Measurements from ENCODE around the gene INSC.
"Not testable (repeated sequence)": the region's sequence is repeated elsewhere in the genome, so short reads cannot be mapped to it uniquely, and the experiment has no call there.

Gene INSC

GRCh38 chr11:15114501-15115475 lies at the start of gene INSC:
TSS of gene INSC (plus strand) at chr11:15114923. CDS start at chr11:15149175, 34,252 bp downstream.
- no peak for DNase-seq (ENCODE audit: low read depth)
- H3K4me3 ChIP-seq (ENCODE audit: low read depth, low read length), result peak within 1 kb of the TSS; percentile 40

GRCh38 chr11:15069751-15070150 lies 45.0 kb upstream of the INSC start:
- DNase-seq (ENCODE audit: low read depth); H3K4me3 ChIP-seq (ENCODE audit: low read depth, low read length): not testable (repeated sequence)

- DNase-seq (ENCODE audit: low read depth), result no peak
- H3K4me3 ChIP-seq (ENCODE audit: low read depth, low read length), result no peak overlapping the region
These were observed 43.0 kb upstream of the INSC start for GRCh38 chr11:15071556-15072255.

GRCh38 chr11:15072551-15073143 lies 42.1 kb upstream of the INSC start:
- no peak for DNase-seq (ENCODE audit: low read depth)
- H3K4me3 ChIP-seq (ENCODE audit: low read depth, low read length), result no peak overlapping the region

GRCh38 chr11:15073361-15074205 lies 41.1 kb upstream of the INSC start, which contains the start of gene CALCB:
TSS of gene CALCB (plus strand) at chr11:15073593. CDS start at chr11:15074719, 1,126 bp downstream.
- peak within 1 kb of the TSS; percentile 40 for H3K4me3 ChIP-seq (ENCODE audit: low read depth, low read length)
- DNase-seq (ENCODE audit: low read depth), result no peak

GRCh38 chr11:15074206-15075161 lies 40.2 kb upstream of the INSC start:
- peak overlapping the region; percentile 40 for H3K4me3 ChIP-seq (ENCODE audit: low read depth, low read length)
- DNase-seq (ENCODE audit: low read depth), result no peak

- no peak overlapping the region for H3K4me3 ChIP-seq (ENCODE audit: low read depth, low read length)
- no peak for DNase-seq (ENCODE audit: low read depth)
These were observed 39.6 kb upstream of the INSC start for GRCh38 chr11:15075162-15075526.

- no peak for DNase-seq (ENCODE audit: low read depth)
- no peak overlapping the region for H3K4me3 ChIP-seq (ENCODE audit: low read depth, low read length)
These were observed 23.5 kb upstream of the INSC start for GRCh38 chr11:15091175-15091574.

GRCh38 chr11:15091625-15092024 lies 23.1 kb upstream of the INSC start:
- H3K4me3 ChIP-seq (ENCODE audit: low read depth, low read length), result no peak overlapping the region
- no peak for DNase-seq (ENCODE audit: low read depth)

- H3K4me3 ChIP-seq (ENCODE audit: low read depth, low read length), result no peak overlapping the region
- no peak for DNase-seq (ENCODE audit: low read depth)
These were observed 21.3 kb upstream of the INSC start for GRCh38 chr11:15093432-15093831.

- no peak for DNase-seq (ENCODE audit: low read depth)
- H3K4me3 ChIP-seq (ENCODE audit: low read depth, low read length), result no peak overlapping the region
These were observed 18.9 kb upstream of the INSC start for GRCh38 chr11:15095736-15096228.

GRCh38 chr11:15097411-15097810 lies 17.3 kb upstream of the INSC start:
- no peak for DNase-seq (ENCODE audit: low read depth)
- H3K4me3 ChIP-seq (ENCODE audit: low read depth, low read length), result no peak overlapping the region

GRCh38 chr11:15099267-15099666 lies 15.5 kb upstream of the INSC start:
- H3K4me3 ChIP-seq (ENCODE audit: low read depth, low read length), result no peak overlapping the region

GRCh38 chr11:15101072-15101709 lies 13.5 kb upstream of the INSC start:
- no peak for DNase-seq (ENCODE audit: low read depth)
- H3K4me3 ChIP-seq (ENCODE audit: low read depth, low read length), result no peak overlapping the region

More at GRCh38 chr11:15099267-15099666, 15.5 kb upstream of the INSC start:
- no peak for DNase-seq (ENCODE audit: low read depth)

GRCh38 chr11:15104166-15104565 lies 10.6 kb upstream of the INSC start:
- DNase-seq (ENCODE audit: low read depth), result no peak
- H3K4me3 ChIP-seq (ENCODE audit: low read depth, low read length), result no peak overlapping the region

GRCh38 chr11:15106201-15106965 lies 8.3 kb upstream of the INSC start:
- DNase-seq (ENCODE audit: low read depth), result peak; percentile 76
- no peak overlapping the region for H3K4me3 ChIP-seq (ENCODE audit: low read depth, low read length)
